CD4-positive, alpha-beta T cell treated with Interleukin-4 for 4 hours (primary cell): Measurements from ENCODE around the gene SLC39A7.

Experiments
- DNase-seq: peaks from one replicate; pipeline ENCODE4 v3.0.0-alpha.2; 2020

Gene SLC39A7

GRCh38 chr6:33243476-33243875, 42.8 kb downstream of the SLC39A7 start:
- DNase-seq = no peak

DNA sequence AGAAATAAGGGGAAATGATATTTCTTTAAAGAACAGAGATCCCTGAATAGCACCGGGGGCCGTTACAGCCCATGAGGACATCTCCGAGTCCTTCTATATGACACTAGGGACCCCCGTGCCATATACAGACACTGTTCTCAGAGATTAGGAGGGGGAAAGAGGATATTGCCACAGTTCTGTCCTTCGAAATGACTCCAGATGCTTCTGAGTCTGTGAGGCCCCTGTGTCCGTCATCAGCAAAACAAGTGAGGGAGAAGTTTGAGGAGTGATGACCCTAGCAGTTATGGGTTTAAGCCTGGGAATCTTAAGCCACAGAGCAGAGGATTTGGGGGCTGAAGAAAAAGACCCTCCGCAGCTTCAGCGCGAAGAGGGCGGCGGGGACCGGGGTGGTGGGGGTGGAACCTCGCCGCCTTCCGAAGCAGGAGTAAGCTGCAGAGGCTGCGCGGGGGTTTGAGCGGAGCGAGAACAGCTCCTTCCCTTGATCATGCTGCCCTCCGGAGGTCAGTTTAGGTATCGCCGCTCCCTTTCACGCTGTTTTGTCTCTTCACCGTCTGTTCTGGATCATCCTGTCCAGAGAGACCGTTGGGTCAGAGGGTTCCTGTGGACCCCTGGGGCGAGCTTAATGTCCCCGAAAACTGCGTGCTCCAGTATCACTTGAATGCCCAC, 47.4 kb downstream of the SLC39A7 start:
- DNase-seq = peak; percentile 87

- no peak for DNase-seq
Observed at GRCh38 chr6:33248643-33248931, 47.9 kb downstream of the SLC39A7 start.

DNA sequence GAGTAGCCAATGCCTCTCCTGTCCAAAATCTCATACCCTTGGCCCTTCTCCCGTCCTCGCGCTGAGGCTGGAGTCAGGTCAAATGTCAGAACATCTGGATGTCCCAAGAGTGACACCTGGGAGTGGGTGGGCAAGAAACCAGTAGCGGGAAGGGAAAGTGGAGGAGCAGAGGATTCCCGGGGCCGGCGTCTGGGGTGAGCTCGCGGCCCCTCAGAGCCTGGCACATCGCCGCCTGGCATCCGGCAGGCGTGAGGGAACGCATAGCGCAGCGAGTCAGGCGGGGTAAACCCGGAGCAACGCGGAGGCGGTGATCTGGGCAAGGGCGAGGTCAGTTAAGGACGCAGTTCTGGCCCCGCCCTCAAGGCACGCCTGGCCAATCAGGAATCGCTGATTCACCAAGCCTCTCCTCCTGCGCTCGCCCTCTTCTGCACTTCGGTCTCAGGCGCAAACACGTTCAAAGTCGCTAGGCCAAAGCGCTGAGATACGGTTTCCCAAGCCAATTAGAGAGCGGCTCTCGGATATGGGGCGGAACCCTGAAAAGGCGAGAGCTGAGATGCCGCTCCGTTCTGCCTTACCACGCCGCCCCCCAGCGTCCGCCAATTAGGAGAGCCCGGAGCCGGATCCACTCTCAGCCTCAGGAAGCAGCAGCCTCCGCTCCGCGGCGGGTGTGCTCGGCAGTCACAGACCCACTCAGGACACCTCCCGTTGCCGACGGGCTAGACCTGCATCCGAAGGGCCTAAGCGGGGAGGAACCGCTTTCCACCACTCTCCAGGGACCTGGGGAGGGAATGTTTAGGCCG, 48.5 kb downstream of the SLC39A7 start:
- DNase-seq = peak; percentile 99

DNA sequence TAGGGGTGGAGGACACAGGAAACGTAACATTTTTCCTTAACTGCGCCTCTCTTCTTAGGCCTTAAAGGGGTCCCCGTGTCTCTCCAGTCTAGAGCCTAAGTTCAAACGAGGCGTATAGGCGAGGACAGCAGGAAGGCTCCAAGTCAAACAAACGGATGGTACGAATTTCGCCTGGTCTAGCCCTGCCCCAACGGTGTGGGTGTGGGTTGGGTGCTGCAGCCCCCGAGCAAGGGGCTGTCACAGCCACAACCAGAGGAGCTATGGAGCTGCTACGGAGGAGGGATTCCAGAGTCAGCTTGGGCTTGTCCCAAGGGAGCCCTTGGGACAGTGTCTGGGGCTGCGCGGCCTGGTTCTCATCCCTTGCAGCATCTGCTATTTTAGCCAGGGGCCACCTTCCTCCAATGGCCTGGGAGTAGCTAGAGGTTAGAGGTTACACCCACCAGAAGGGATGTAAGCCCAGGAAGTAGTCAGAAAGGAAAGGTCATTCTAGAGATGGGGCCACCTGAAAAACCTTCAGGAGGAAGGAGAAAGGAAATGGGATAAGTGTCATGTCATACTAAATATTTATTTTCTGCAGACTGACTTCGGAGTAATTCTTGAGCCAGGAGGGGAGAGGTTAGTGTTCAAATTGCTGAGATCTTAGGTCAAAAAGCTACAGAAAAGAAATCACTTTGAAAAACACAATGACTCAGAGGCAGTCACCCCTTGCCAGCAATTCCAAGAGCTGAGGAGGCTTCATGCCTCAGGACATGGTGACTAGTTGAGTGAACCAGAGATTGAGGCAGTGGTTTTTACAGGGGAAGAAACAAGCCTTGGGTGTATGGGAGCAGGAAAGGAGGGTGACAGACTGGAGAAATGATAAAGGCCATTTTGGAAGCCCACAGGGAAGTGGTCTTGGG, 49.3 kb downstream of the SLC39A7 start:
- DNase-seq = no peak

- no peak for DNase-seq
Observed at GRCh38 chr6:33250731-33251130, 50.1 kb downstream of the SLC39A7 start.

- DNase-seq = no peak
Observed at GRCh38 chr6:33251395-33252012, 50.8 kb downstream of the SLC39A7 start.

GRCh38 chr6:33252759-33253158, 52.1 kb downstream of the SLC39A7 start:
- DNase-seq = no peak
